ENCODE measurements around the gene GRIN2A. TPM values are rescaled to one million over a fixed set of nuclear protein-coding genes. Genes with fewer than 3 reads are reported as not detected.

Gene GRIN2A
- total RNA-seq, 2 donors from 2014 or later = 0.27 to 2.5 TPM

GRCh38 chr16:9818702-9819101 lies 363.5 kb downstream of the GRIN2A start:
- Histone ChIP-seq H3K27ac (no peak overlapping the region), H3K4me3 (no peak overlapping the region), H3K9me3 (no peaks in the 10 kb centered on the region), H3K27me3 (replicated peaks; ENCODE audit: insufficient read depth) (no peaks in the 10 kb centered on the region), H3K4me1 (ENCODE audit: control insufficient read depth in 1 of 2, low read depth in 2 of 2) (peaks cover 0 to under 1% of the 10 kb centered on the region in 2 donors), H3K36me3 (no peaks in the 10 kb centered on the region)
- no peak for DNase-seq (ENCODE audit: low spot score)
- no peak for ATAC-seq (ENCODE audit: insufficient number of reproducible peaks, low FRiP score, low read depth)
- TF ChIP-seq CTCF (IDR thresholded peaks at IDR 0.05) = no peak

- ATAC-seq (ENCODE audit: insufficient number of reproducible peaks, low FRiP score, low read depth) (no peak), DNase-seq (ENCODE audit: low spot score) (no peak)
- no peaks in the 10 kb centered on the region for H3K27me3 ChIP-seq (replicated peaks; ENCODE audit: insufficient read depth)
- H3K9me3 ChIP-seq = no peaks in the 10 kb centered on the region
- no peaks in the 10 kb centered on the region for H3K36me3 ChIP-seq
- H3K4me1 ChIP-seq (ENCODE audit: control insufficient read depth in 1 of 2, low read depth in 2 of 2) = no peaks in the 10 kb centered on the region
- no peak overlapping the region for H3K27ac ChIP-seq
- no peak for TF ChIP-seq CTCF (IDR thresholded peaks at IDR 0.05)
- H3K4me3 ChIP-seq = no peak overlapping the region
These were observed 364.6 kb downstream of the GRIN2A start for GRCh38 chr16:9817586-9817985.

GRCh38 chr16:9816644-9817043 lies 365.6 kb downstream of the GRIN2A start:
- no peak overlapping the region for H3K4me3 ChIP-seq
- H3K36me3 ChIP-seq = no peaks in the 10 kb centered on the region
- H3K4me1 ChIP-seq (ENCODE audit: control insufficient read depth in 1 of 2, low read depth in 2 of 2) = no peaks in the 10 kb centered on the region
- DNase-seq (ENCODE audit: low spot score) (no peak), ATAC-seq (ENCODE audit: insufficient number of reproducible peaks, low FRiP score, low read depth) (no peak)
- no peak for TF ChIP-seq CTCF (IDR thresholded peaks at IDR 0.05)
- H3K27me3 ChIP-seq (replicated peaks; ENCODE audit: insufficient read depth) = no peaks in the 10 kb centered on the region
- no peak overlapping the region for H3K27ac ChIP-seq
- no peaks in the 10 kb centered on the region for H3K9me3 ChIP-seq

- ATAC-seq (ENCODE audit: insufficient number of reproducible peaks, low FRiP score, low read depth) (no peak), DNase-seq (ENCODE audit: low spot score) (no peak)
- no peaks in the 10 kb centered on the region for H3K27me3 ChIP-seq (replicated peaks; ENCODE audit: insufficient read depth)
- H3K36me3 ChIP-seq = no peaks in the 10 kb centered on the region
- H3K9me3 ChIP-seq = no peaks in the 10 kb centered on the region
- no peak overlapping the region for H3K4me3 ChIP-seq
- no peak overlapping the region for H3K27ac ChIP-seq
- no peak for TF ChIP-seq CTCF (IDR thresholded peaks at IDR 0.05)
- H3K4me1 ChIP-seq (ENCODE audit: control insufficient read depth in 1 of 2, low read depth in 2 of 2) = no peaks in the 10 kb centered on the region
These were observed 368.6 kb downstream of the GRIN2A start for GRCh38 chr16:9813665-9814064.

GRCh38 chr16:9808210-9808609 lies 374.0 kb downstream of the GRIN2A start:
- H3K36me3 ChIP-seq = no peaks in the 10 kb centered on the region
- no peak overlapping the region for H3K27ac ChIP-seq
- H3K4me1 ChIP-seq (ENCODE audit: control insufficient read depth in 1 of 2, low read depth in 2 of 2) = no peaks in the 10 kb centered on the region
- no peak overlapping the region for H3K4me3 ChIP-seq
- no peak for TF ChIP-seq CTCF (IDR thresholded peaks at IDR 0.05)
- ATAC-seq (ENCODE audit: insufficient number of reproducible peaks, low FRiP score, low read depth) (no peak), DNase-seq (ENCODE audit: low spot score) (no peak)
- no peaks in the 10 kb centered on the region for H3K9me3 ChIP-seq
- H3K27me3 ChIP-seq (replicated peaks; ENCODE audit: insufficient read depth) = no peaks in the 10 kb centered on the region
